ENCODE data around the gene BTBD10.
"Not testable (repeated sequence)": the region's sequence is repeated elsewhere in the genome, so short reads cannot be mapped to it uniquely, and the experiment has no call there.

Gene BTBD10

GRCh38 chr11:13440100-13440855 lies 22.7 kb downstream of the BTBD10 start:
- peak; percentile 88 for DNase-seq

GRCh38 chr11:13438291-13438690 lies 24.7 kb downstream of the BTBD10 start:
- DNase-seq = no peak

- DNase-seq = not testable (repeated sequence)
These were observed 26.2 kb downstream of the BTBD10 start for GRCh38 chr11:13436836-13437235.

DNA sequence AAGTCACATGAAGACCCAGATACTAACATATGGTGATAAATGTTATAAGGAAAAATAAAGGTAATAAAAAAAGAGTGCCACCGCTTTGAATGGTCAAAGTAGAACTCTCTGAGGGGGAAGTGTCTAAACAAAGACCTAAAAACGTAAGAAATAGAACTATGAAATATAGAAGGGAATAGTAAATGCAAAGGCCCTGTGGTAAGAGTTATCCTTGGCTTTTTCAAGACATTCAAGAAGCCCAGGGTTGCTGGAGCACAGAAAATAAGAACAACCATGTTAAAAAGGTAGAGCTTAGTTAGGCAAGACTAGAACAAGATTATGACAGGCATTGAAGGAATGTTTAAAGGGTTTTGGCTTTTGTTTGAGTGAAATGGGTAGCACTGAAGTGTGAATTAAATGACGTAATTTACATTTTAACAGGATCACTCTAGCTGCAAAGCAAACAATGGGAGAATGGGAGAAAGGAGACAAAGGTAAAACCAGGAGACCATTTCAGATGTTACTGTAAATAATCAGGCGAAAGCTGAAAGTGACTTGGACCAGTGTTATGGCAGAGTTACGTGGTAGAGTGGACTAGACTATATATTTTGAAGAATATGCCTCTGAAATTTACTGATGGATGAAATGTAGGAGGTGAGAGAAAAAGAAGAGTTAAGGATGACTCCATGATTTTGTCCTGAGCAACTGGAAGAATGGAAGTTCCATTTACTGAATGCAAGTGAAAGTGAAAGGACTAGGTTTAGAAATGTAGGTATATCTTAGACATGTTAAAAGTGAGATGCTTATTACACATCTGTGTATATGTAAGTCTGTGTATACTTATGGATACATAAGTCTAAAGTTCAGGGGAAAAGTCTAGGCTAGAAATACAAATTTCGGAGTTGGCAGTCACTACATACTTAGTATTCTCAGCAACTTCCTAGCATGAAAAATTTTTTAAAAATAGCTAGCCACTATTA lies 28.5 kb downstream of the BTBD10 start:
- no peak for DNase-seq

DNA sequence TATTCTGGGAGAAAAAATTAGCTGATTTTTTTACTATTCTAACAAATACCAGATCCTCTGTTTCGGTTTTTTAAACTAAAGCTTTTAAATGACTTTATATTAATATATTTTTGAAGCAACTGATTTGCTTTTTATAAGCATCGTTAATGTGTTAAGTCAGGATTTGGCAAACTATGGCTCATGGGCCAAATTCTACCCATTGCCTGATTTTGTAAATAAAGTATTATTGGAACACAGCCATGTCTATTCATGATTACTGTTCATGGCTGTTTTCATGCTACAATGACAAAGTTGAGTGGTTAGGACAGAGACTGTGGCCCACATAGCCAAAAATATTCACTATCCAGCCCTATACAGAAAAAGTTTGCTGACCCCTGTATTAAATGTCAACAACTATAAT lies 29.6 kb downstream of the BTBD10 start:
- no peak for DNase-seq

- DNase-seq = no peak
These were observed 33.2 kb downstream of the BTBD10 start for GRCh38 chr11:13429836-13430235.

- DNase-seq = no peak
These were observed 33.7 kb downstream of the BTBD10 start for GRCh38 chr11:13429288-13429687.

- no peak for DNase-seq
These were observed 35.6 kb downstream of the BTBD10 start for GRCh38 chr11:13427440-13427839.

GRCh38 chr11:13423372-13423771 lies 39.6 kb downstream of the BTBD10 start:
- no peak for DNase-seq

DNA sequence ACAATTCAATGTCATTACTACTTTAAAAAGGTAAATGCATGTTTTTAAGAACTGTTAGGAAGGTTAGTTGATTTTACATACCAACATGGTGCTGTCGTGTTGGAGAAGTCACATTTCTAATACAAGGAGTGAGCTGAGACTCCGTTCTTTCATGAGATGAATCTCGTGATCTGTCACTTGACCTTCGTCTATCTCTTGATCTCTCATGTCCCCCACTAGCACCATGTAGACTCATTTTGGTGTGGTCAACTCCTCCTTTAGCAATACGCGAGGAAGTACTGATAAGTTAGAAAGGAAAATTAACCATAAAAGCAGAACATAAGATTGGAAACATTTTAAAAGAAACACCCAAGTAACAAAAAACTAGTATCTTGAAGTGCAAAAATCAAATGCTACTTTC lies 41.5 kb downstream of the BTBD10 start:
- DNase-seq = no peak

DNA sequence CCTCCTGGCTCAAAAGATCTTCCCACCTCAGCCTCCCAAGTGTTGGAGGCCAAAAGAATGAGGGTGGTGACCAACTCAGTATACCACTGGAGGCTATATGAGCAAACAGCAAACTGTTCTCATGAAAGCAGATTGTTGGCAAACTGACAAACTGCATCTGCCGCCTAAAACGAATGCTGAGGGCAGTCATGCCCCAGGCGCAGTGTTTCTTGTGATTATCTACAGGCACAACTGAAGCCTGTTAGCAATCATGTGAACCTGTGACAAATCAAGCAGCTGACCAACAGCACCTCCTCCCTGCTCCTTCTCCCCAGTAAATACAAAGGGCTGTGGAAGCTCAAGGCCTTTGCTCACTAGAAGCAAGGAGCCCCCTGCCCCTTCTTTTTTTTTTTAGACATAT lies 47.8 kb downstream of the BTBD10 start:
- no peak for DNase-seq

- no peak for DNase-seq
These were observed 57.8 kb downstream of the BTBD10 start for GRCh38 chr11:13405220-13405619.

- not testable (repeated sequence) for DNase-seq
These were observed 64.7 kb downstream of the BTBD10 start for GRCh38 chr11:13398335-13398734.

GRCh38 chr11:13391217-13391616 lies 71.8 kb downstream of the BTBD10 start:
- no peak for DNase-seq

DNA sequence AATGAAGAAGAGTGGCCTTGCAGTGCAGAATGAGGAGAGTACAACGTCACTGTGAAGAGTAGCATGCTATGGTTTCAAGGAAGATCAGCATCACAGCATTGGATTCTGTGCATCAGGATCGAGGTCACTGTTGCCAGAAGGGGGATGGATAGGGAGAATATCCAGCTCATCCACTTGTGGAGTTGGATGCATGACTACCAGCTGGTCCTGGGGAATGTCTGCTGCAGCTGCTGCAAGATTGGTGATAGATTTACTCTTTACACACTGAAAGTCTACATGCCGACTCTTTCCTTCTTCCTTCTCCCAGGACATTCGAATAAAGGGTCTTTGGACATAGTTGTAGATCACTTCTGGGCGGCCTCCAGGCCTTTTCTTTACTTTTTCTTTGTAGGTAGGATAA lies 74.3 kb downstream of the BTBD10 start:
- DNase-seq = peak; percentile 5

DNA sequence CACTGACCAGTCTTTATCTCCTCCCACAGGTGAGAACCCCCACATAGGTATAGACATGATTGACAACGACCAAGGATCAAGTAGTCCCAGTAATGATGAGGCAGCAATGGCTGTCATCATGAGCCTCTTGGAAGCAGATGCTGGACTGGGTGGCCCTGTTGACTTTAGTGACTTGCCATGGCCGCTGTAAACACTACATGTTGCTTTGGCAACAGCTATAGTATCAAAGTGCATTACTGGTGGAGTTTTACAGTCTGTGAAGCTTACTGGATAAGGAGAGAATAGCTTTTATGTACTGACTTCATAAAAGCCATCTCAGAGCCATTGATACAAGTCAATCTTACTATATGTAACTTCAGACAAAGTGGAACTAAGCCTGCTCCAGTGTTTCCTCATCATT lies 76.5 kb downstream of the BTBD10 start:
- no peak for DNase-seq

GRCh38 chr11:13384908-13385640 lies 77.9 kb downstream of the BTBD10 start:
- peak; percentile 50 for DNase-seq

GRCh38 chr11:13382751-13383150 lies 80.3 kb downstream of the BTBD10 start:
- no peak for DNase-seq

- no peak for DNase-seq
These were observed 82.3 kb downstream of the BTBD10 start for GRCh38 chr11:13380731-13381130.

GRCh38 chr11:13378316-13378715 lies 84.7 kb downstream of the BTBD10 start:
- no peak for DNase-seq

- no peak for DNase-seq
These were observed 86.2 kb downstream of the BTBD10 start for GRCh38 chr11:13376838-13377237.

- no peak for DNase-seq
These were observed 86.6 kb downstream of the BTBD10 start for GRCh38 chr11:13376402-13376801.

DNA sequence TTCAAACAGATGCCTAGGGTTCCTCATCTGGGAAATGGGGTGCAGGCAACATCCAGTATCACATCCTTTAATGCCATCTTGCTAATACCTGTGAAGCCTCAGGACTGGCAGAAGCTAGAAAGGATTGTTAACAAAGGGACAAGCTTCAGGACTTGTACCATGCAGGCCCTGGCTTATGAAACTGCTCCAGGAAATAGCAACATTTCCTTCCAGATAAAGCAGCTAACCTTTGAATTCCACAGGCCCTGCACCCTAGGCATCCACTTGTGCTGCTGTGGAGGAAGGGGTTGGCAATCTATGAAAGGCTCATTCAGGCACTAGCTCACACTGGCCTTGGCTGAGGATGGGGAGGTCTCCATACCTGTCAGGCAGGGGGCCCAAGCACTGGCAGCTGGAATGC lies 87.2 kb downstream of the BTBD10 start:
- DNase-seq = no peak
